ENCODE results near the gene RLIM.

RLIM gene

DNA sequence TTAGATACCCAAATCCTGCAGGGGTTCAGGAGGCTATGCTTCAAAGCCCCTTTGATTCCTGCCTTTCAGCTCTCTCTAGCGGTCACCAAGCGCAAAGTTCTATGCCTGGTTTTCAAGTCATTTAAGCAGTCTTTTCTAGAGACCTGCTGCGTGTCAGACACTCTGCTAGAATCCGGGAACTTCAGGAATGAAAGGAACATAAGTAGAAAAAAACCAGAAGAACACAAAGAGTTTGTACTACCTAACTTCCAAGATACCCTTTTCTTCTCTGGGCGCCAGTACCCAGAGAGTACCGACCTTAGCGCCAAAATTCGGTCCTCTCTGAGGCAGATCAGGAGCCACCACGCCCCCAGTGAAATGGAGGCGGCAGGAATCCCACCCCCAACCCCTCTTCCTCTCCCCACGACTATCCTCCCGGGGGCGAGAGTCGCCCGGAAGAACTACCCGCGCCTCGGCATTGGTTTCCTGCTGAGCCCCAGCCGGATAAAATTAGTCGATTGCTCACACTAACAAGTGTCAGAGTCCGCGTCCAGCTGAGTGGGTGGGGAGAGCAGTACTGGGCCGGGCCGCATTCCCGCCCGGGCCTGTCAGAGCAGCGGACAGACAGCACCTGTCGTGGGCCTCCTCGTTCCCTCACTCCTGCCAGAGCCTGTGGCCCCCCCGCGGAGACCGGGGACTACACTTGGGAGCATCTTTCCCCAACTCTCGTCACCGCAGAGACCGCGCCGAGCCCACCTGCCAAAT, 78.8 kb downstream of the RLIM start:
- peak; percentile 11 for DNase-seq

Data from activated gamma-delta T cell (primary cell).